CD4-positive, alpha-beta T cell treated with Interferon gamma for 1 hour (primary cell): ENCODE results near the gene REN.

Experiments used
- DNase-seq: peaks from one replicate; pipeline ENCODE4 v3.0.0-alpha.2; 2020

REN gene

GRCh38 chr1:204152310-204153044 is 13.7 kb downstream of the REN start:
- no peak for DNase-seq

GRCh38 chr1:204151552-204152309 is 14.4 kb downstream of the REN start, which contains the start of gene ETNK2:
Gene ETNK2 (minus strand): TSS chr1:204152044. CDS start chr1:204151852, 192 bp downstream.
- peak; percentile 67 for DNase-seq

DNA sequence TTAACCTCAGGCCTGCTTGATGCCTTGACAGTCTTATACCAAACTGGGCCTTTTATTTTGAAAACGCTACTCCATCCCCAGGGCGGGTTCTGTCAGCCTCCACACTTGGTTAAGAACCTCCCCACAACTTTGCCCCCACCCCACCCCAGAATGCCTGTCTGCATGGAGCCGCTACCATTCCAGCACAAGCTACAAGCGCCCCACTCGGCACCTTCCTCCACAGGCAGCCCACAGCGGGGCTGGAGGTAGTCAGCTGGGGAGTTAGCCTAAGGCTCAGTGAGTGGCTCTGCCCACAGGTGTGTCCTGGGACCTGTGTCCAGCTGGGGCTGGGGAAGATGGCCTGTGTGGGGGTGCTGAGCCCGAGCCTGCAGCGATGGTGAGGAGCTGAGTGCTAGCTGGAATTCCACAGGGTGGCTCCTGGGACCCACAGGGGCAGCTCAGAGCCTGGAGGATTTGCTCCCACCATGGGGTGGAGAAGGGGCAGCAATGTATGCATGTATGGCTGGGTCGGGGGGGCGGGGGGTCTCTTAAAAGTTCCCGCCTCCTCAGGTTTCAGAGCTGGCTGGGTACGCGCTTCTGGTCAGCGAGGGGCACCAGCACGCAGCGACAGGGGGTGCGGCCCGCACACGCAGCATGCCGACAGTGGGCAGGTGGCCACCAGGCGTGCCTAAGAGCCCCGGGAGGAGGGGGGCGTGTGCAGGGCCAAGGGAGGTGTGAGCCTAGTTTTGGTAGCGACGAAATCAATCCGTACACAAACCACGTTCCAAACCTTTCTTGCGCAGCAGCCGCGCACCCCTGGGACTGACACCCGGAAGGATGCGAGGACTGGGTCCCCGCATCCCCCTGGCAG is 15.2 kb downstream of the REN start:
- no peak for DNase-seq

GRCh38 chr1:204149635-204150565 is 16.2 kb downstream of the REN start:
- DNase-seq = no peak

DNA sequence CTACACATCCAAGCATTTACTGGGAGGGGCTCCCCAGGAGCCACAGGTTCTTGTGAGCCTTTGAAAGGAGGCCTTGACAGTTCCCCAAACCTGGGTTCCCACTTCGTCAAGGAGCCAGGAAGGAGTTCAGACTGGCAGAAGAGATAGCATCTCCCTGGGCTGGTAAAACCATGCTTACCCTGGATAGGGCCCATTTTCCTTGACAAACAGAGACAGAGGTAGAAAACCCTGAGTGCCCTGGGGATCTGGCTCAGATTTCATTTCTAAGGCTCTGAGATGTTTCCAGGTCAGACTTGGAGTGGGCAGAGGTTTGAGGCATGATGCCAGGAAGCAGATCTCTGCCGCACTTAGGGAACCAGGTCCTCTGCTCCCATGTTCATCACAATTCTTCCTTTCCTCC is 17.0 kb downstream of the REN start:
- DNase-seq = no peak

GRCh38 chr1:204147406-204148383 is 18.4 kb downstream of the REN start:
- DNase-seq = no peak

- no peak for DNase-seq
These were observed 19.2 kb downstream of the REN start for GRCh38 chr1:204146965-204147364.

- DNase-seq = no peak
These were observed 19.8 kb downstream of the REN start for GRCh38 chr1:204146309-204146708.

GRCh38 chr1:204145033-204145504 is 21.1 kb downstream of the REN start:
- DNase-seq = no peak

- DNase-seq = no peak
These were observed 22.7 kb downstream of the REN start for GRCh38 chr1:204143276-204144041.

GRCh38 chr1:204142032-204142974 is 23.8 kb downstream of the REN start:
- DNase-seq = no peak

DNA sequence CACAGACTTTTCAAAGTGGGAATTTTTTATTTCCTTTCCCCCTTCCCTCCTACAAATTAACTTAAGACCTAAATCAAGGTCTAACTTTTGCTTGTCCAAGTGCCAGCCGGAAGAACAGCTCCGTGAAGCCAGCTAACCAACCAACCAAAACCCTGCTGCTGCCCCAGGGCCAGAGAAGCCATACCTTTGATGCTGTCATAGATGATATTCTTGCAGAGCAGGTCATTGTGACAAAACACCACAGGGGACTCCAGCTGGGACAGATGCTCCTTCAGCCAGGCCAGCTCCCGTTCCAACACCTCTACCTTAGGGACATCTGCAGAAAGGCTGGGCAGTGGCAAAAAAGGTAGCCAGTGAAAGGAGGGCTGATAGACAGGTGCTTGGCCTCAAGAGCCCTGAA is 25.0 kb downstream of the REN start:
- no peak for DNase-seq

- no peak for DNase-seq
These were observed 26.2 kb downstream of the REN start for GRCh38 chr1:204139952-204140351.

GRCh38 chr1:204139088-204139487 is 27.0 kb downstream of the REN start:
- DNase-seq = no peak

DNA sequence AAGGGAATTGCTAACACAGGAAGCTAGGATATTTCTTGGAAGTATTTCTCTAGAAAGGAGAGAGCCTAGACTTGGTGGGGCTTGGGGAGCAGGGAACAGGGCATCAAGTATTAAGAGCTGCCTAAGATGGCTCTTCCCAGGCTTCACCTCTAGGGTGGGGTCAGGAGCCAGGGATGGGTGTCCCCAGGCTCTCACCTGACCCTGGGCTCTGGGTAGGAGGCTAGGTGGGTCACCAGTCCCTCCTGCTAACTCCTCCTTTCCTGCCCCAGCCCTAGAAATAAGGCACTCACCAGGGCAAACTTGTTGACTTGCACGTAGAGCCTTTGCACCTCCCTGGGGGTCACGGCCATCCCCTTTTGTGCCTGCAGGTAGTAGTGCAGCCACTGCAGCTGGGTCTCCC is 29.3 kb downstream of the REN start:
- no peak for DNase-seq

DNA sequence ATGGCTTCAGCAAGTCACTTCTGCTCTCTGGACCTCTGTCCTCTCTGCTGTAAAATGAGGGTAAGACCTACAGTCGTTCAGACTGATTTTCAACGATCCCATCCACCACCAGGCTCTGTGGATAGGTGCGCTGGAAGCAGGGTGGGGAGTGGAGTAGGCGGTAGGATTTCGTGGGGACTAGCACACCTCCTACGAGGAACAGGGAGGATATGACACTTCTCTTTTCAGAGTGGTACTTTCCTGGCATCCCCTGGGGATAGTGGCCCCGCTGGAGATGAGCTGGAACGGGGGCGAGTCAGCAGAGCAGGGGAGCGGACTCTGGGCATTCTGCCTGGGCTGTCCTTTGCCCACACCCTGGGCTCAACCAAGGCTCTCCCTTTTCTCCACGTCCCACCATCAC is 32.0 kb downstream of the REN start:
- DNase-seq = no peak

DNA sequence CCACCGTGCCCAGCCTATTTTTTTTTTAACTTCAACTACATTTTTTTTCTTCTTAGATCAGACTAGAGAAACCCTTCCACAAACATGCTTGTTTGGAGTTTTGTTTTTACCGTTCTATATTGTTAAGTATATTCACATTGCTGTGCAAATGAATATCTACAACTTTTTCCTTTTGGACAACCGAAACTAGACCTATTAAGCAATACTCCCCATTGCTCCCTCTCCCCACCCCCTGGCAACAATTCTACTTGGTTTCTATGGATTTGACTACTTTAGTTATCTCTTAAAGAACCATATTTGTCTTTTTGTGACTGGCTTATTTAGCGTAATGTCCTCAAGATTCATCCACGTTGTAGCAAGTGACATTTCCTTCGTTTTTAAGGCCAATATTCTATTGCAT is 33.4 kb downstream of the REN start:
- no peak for DNase-seq

DNA sequence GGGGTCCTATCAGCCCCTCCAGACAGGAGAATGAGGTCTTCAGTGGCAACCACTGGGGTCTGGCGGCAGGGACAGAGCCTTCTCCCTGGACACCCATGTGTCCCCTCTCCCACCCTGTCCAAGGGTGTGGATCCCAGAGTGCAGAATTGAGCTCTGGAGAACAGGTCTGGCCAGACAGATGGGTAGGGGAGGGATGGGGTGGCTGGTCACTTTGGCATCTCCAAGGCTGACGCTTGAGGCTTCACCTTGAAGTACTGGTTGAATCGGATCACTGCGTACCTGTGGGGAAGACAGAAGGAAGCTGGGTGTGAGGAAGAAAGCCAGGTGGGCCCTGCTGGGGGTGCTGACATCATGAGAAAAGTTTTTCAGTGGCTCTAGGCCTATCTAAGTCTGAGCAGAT is 34.2 kb downstream of the REN start:
- DNase-seq = no peak
